Globus pallidus (tissue), 1 donor: ENCODE results near the gene TDRD10.
A peak's percentile ranks its signal among the peaks of the same experiment; 100 is the strongest.

Experiments used
- DNase-seq: peaks from one replicate; pipeline ENCODE4 v3.0.0-alpha.2; 2015; ENCODE audit warnings: low spot score

Gene TDRD10

DNA sequence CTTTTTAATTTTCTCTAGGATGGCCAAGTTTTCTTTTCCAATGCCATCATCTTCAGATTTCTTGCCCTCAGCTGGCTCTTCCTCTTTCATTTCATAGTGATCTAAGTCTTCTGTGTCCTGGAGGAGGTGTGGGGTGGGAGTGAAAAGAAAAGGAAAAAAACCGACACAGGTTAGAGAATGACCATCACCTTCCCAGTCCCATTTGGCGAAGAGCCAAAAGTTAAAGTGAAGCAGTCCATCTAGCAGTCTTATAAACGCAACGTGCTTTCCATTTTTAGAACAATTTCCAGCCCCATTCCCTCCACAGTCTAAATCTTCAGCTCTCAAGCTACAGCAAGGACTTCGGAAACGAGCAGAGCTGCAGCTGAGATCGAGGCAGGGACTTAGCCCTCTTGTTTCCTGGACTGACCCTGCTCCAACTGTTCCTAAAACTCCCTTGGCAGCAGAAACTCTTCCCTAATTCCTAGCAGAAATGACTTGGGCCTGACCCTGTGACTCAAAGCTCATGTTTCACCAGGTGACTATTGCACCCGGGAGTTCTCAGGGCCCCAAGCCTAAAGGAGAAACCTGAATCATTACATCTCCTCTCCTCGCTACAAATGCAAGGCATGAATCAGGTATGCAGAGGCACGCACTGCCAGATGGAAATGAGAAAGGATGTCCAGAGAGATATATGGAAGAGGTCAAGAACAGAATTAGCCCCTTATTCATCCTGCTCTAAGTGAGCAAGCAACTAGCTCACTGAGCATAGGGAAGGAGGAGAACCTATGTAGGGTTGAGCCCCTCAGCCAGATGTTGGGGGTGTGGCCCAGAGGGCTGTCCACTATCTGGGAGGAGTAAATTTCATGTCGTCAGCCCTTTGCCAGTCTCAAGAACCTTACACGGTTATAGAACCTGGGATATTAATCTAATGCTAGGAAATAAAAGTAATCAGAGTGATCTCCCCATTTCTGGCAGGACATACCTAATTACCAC, 51.3 kb downstream of the TDRD10 start:
- no peak for DNase-seq

DNA sequence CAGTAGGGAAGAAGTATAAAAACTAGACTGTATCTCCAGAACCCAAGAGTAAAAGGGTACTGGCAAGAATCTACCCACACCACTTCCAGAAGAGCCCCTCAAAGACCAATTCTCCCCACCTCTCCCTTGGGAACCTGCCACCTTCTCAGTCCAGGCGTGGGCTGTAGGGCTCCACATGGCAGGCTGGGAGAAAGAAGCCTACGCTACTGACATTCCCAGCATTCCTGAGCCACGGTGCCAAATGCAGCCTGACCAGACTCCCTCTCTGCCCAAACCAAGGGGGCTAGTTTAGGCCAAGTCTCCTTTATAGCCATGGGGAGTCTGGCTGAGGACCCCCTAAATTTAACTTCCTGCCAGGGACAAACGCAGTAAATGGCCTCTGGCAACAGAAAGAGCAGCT, 54.4 kb downstream of the TDRD10 start:
- no peak for DNase-seq

DNA sequence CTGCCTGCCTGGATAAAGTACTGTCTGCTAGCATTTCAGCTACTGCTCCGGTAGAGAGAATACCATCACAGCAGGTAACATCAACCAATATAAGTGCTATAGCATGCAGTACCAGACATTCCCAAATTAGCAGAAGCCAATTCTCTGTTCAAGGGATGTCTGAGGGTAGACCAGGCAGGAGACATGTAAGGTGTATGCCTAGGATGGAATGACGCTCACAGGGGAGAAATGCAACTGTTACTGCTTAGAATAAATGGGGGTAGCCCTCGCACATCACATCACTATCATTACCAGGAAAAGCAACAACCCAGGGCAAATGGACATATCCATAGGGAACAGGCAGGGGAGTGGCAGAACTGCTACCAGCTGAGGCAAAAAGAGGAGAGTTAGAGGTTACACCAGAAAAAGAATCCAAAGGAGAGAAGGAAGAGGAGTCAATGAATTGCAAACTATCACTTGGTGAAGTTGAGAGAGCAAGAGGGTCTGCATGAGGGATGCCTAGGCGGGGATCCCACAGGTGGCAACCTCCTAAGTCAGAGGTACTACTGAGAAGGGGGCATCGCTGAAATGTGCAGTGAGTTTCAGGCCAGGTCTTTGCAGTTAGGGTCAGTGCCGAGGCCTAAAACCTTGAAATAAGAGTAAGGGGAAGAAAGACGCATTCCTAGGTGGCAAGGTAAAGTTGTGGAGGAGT, 55.4 kb downstream of the TDRD10 start:
- DNase-seq, result no peak

DNA sequence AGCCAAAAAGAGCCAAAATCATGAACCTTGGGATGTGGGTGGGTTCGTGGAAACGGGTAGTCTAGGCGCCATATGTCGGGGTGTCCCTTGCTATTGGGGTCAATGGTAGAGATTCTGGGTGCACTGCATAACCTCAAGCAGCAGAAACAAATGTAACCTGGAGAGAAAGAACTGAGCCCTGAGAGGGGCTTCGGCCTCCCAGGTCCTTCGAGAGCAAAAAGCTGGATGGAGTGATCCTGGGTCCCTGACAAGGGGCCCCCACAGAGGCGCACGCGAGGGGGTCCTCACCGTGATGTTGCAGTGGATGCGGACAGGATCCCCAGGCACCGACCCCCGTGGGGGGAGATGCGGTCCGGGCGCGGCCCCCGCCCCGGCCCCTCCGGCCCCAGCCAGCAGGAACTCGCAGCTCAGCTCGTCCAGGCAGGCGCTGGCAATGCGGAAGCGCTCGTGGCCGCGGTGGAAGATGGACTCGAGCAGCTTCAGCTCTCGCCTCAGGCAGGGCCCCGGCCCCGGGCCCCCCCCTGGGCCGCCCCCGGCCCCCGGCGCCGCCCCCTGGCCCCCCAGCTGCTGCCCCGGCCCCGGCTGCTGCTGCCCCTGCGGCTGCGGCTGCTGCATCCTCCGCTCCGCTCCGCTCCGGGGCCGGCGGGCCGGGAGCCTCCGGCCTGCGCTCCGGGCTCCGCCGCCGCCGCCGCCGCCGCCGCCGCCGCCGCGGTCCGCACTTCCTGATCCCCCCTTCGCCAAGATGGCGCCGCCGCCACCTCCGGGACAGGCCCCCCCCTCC, 56.1 kb downstream of the TDRD10 start, which contains the start of gene UBE2Q1:
Gene UBE2Q1 (minus strand): TSS at position 724 of the 781 bp plus-strand sequence. CDS start 109 bp downstream, at position 615.
- DNase-seq, result peak; percentile 30

DNA sequence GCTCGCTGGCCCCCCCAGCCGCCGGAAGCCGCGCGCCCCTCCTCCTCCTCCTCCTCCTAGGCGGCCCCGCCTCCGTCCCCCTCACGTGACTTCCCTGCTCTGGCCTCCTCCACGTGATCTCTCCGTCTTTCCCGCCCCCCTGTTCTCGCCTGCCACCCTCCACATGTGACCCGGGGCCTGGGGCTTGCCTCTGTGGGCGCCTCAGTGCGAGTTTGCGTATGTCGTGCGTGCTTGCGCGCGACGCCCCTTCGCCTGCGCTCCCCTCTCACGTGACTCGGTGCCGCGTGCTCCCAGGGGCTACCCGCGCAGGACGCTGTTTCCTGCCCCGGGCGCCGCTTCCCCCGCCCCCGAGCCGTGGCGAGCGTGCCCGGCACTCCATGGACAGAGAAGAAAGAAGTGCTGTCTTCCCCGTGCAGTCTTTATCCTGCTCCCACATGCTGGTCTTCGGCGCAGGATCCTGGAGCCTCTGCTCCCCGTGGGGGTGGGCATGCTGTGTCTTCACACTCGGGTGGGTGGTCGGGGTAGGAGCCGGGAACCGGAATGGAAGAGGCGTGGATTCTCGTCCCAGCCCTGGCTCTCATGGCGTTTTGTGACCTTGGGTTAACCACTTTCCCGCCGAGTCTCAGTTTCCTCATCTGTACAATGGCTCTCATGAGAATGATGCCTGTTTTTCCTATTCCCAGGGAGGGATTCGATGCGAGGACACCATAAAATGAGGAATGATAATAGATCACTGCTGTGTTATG, 56.9 kb downstream of the TDRD10 start:
- peak; percentile 99 for DNase-seq

DNA sequence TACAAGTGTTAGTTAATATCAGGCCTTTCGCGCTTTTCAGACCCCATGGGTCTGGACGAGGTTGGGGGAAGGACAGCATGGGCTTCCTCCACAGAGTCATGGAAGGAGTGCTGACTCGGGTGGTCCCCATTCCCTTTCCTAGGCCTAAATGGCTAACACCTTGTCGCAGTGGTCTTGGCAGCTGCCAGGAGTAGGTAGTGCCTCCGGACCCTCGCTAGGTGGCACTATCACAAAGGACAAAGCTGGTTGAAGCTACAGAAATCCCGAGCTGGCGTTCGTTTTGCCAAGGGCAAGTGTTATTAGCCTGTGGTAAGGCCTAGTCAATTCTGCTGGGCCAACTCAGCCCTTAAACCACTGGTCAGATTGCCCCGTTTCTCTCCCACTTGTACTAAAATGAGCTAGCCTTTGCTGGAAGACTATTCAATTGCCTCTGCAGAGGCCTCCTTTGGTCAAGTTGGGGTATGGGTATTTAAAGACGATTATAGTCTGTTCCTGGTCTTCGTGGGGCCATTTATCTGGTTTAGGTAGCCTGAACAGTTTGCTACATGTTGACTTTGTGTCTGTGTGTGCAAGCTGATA, 57.5 kb downstream of the TDRD10 start:
- DNase-seq, result peak; percentile 95

DNA sequence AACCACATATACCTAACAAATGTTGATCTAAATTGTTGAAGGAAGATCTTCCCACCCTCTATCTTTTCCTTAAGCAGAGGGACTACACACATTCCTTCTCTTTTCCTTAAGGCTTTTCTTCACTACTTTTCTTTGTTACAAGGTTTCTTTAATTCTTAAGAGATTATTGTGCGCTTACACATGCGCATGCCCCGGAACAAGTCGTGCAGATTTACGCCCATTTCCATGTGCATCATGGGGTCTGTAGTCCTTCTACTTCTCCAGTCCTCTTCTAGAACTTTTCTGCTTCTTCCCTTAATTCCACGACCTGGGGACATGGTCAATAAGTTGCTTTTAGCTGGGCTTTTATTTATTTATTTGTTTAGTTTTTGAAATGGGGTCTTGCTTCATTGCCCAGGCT, 63.9 kb downstream of the TDRD10 start:
- DNase-seq, result no peak

DNA sequence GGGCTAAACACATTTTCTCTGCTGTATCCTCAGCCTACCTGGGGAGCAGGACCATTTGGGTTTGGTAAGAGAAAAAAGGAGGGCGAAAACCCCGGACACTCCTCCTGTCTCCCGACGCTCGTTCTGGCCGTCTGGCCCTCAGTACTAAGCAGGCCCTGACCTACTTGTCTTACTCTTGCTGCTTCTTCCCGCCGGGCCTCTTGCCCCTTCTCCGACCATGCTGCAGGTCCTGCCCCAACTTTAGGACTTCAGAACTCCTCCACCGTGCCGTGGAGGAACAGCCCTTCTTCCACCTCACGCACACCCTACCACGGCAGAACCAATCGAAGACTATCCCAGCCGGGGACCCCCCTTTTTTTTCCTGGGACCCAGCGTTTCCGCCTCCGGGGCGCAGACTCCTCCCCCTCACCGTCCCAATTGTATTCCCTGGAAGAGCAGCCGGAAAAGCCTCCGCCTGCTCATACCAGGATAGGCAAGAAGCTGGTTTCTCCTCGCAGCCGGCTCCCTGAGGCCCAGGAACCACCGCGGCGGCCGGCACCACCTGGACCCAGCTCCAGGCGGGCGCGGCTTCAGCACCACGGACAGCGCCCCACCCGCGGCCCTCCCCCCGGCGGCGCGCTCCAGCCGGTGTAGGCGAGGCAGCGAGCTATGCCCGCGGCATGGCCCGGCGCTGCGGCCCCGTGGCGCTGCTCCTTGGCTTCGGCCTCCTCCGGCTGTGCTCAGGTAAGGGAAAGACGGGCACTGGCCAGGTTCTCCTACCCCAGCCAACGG, 65.6 kb downstream of the TDRD10 start, which contains the start of gene CHRNB2:
Gene CHRNB2 (plus strand): TSS at position 393 of the 771 bp plus-strand sequence. CDS start 267 bp downstream, at position 660.
- peak; percentile 29 for DNase-seq

DNA sequence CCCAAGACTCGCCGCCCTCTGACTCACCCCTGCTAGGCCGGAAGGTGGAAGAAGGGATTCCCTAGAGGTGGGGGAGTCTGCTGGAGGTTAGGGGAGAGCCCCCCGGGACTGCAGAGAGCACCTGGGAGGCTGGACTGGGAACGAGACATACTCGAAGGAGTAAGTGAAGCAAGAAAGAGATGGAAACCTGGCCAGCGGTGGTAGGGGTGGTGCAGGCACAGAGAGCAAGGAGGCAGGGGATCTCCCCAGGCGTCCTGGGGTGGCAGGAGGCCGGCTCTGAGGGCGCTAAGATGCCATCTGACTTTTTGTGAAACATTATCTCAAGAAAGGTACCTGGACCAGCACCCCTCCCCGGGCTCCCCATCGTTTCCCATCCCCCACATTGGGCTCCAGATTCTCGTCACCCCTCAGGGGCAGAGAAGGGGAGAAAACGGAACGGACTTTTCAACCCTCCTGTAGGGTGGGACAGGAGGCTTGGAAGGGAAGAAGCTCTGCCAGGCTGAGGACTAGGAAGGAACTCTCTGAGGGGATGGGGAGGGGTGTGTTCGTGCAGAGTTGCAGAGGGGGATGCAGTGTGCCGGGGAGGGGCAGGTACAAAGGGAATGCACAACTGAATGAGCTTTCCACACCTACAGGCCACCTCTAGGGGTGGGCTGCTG, 66.3 kb downstream of the TDRD10 start:
- DNase-seq, result no peak

DNA sequence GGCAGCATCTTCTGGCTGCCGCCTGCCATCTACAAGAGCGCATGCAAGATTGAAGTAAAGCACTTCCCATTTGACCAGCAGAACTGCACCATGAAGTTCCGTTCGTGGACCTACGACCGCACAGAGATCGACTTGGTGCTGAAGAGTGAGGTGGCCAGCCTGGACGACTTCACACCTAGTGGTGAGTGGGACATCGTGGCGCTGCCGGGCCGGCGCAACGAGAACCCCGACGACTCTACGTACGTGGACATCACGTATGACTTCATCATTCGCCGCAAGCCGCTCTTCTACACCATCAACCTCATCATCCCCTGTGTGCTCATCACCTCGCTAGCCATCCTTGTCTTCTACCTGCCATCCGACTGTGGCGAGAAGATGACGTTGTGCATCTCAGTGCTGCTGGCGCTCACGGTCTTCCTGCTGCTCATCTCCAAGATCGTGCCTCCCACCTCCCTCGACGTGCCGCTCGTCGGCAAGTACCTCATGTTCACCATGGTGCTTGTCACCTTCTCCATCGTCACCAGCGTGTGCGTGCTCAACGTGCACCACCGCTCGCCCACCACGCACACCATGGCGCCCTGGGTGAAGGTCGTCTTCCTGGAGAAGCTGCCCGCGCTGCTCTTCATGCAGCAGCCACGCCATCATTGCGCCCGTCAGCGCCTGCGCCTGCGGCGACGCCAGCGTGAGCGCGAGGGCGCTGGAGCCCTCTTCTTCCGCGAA, 69.4 kb downstream of the TDRD10 start:
- no peak for DNase-seq

DNA sequence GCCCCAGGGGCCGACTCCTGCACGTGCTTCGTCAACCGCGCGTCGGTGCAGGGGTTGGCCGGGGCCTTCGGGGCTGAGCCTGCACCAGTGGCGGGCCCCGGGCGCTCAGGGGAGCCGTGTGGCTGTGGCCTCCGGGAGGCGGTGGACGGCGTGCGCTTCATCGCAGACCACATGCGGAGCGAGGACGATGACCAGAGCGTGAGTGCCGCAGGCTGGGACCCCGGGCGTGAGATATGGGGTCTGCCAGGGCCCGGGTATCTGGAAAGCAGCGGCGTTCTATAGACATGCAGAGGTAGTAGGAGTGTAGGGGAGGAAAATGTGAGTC, 69.9 kb downstream of the TDRD10 start:
- no peak for DNase-seq

DNA sequence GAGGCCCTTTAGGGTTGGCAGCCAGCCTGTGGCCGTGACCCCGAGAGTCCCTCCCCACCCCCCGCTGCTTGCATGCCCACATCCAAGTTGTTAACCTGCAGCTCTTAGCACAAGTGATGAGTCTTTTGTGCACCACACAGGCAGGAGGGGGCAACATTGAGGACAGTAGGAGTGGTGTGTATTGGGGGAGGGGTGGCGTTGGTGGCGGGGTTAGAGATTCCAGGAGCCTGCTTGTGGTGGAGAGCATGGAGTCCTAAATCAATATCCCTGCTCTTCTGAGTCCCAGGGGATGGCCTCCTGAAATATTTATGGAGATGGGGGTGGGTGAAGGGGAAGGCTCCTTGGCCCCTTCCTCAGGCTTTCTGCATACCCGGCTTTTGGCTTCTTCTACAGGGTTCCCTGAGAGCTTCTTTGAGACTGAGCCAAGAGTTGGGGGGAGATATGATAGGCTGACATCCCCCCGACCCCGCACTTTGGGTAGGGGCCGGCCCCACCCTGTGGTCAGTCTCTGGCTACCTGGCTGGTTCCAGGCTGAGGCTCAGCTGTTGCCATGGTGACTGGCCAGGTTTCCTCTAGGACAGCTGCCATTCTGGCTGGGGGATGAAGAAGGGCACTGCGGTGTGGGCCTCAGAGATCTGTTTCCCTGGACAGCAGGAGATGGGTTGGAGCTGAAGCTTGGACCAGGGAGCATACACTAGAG, 70.6 kb downstream of the TDRD10 start:
- no peak for DNase-seq

DNA sequence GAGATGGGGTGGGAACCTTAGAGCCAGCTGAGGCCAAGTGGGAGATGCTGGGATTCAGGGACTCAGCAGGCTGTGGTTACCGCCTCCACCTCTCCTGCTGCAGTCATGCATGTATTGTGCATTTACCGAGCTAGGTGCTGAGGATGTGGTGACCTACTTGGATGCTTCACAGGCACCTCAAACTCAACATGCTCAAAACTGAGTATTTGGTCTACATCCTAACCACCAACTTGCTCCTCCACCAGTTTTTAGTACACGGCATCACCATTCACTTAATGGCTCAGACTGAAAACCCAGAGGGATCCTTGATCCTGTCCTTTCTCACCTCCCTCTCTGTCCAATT, 71.1 kb downstream of the TDRD10 start:
- DNase-seq, result no peak

DNA sequence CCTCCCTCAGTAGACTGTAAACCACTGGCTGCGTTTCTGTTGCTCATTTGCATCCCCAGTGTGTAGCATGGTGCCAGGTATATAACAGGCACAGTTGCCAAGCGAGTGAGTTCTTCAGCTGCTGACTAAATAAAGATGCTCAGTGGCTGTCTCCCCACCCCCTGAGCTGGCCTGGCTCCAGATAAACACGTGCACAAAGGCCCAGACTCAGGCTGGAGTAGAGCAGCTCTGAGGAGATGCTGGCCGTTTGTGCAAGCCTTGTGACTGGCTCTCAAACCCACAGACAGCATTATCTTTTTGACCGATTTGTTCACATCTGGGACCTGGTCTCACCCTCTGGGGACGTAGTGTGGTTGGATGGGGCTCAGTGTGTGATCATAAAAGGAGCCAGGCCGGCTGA, 72.7 kb downstream of the TDRD10 start:
- no peak for DNase-seq

DNA sequence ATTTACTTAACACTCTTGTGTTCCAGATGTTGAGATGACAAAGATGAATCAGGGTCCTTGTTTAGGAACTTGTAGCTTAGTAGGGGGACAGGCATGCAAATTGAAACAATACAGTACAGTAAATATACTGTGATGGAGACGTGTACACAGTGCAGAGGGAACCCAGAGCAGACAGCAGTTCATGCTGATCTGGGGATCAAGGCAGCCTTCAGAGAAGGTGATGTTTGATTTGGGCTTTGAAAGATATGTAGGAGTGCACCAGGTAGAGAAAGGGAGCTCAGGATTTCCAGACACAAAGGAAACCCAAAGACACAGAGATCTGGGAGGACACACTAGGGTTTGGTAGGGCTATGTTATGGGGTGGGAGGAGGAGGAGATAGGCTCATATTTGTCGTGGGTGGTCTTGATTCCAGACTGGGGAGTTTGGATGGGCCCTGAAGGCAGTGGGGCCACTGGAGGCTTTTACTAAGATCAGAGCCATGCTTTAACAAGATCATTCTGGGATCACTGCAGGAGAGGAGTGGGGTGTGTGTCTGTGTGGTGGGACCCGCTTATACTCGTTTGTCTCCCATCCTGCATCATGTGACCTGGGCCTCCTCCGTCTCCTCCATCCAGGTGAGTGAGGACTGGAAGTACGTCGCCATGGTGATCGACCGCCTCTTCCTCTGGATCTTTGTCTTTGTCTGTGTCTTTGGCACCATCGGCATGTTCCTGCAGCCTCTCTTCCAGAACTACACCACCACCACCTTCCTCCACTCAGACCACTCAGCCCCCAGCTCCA, 73.3 kb downstream of the TDRD10 start:
- DNase-seq, result no peak

DNA sequence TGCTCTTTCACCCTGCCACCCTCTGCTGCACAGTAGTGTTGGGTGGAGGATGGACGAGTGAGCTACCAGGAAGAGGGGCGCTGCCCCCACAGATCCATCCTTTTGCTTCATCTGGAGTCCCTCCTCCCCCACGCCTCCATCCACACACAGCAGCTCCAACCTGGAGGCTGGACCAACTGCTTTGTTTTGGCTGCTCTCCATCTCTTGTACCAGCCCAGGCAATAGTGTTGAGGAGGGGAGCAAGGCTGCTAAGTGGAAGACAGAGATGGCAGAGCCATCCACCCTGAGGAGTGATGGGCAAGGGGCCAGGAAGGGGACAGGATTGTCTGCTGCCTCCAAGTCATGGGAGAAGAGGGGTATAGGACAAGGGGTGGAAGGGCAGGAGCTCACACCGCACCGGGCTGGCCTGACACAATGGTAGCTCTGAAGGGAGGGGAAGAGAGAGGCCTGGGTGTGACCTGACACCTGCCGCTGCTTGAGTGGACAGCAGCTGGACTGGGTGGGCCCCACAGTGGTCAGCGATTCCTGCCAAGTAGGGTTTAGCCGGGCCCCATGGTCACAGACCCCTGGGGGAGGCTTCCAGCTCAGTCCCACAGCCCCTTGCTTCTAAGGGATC, 74.0 kb downstream of the TDRD10 start:
- DNase-seq, result no peak

DNA sequence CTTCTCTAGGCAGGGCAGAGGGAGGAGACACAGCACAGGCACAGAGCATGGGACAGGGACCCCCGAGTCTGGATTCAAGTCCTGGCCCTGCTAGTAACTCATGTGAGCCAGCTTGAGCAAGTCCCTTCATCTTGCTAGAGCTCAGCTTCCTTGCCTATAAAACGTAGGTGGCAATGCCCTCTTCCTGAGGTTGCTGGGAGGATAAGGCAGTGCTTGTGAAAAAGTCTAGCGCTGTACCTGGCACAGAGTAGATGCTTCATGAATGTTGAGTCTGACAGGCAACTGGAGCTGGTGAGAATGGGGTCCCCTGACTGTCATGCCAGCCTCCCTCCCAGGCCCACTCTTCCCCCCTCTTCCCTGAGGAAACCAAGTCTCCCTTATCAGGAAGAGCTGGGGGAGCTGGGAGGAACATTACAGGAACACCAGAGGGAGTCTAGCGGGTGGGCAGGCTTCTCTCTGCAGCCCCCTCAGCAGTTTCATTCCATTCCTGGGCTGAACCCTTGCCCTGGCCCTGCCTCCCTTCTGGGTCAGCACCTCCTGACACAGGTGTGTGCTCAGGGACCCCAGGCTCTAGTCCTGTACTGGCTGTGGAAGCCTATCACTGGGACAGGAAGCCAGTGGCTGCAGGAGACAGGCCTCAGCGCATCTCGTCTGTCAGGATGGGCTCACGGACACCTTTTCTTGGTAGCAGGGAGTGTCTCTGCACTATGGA, 75.5 kb downstream of the TDRD10 start:
- no peak for DNase-seq
